Activated T-cell treated with anti-CD3 and anti-CD28 coated beads, Interleukin-2, amount 50 U/mL, for 4 hours (primary cell): Measurements from ENCODE around the gene NCKAP5. TPM values are rescaled to one million over a fixed set of nuclear protein-coding genes. Genes with fewer than 3 reads are reported as not detected.

Experiments used
- ATAC-seq, 2 donors: fragments of 200-7000 bp; cut with Tn5 transposase; one replicate each; pipeline ENCODE4 v1.10.0; 2021
- DNase-seq: peaks from one replicate; pipeline ENCODE4 v3.0.0-alpha.2; 2020
- H3K27me3 Mint-ChIP-seq: one replicate; pipeline ENCODE4 v1.8.0; 2021; ENCODE audit warnings: low read depth, mixed read lengths
- H3K36me3 Mint-ChIP-seq: one replicate; pipeline ENCODE4 v1.8.0; 2022; ENCODE audit warnings: mixed read lengths; ENCODE audit not compliant: insufficient read depth
- H3K4me1 Mint-ChIP-seq: one replicate; pipeline ENCODE4 v1.8.0; 2021; ENCODE audit warnings: low read depth, mixed read lengths
- H3K4me3 Mint-ChIP-seq: one replicate; pipeline ENCODE4 v1.8.0; 2021; ENCODE audit warnings: mild to moderate bottlenecking, moderate library complexity, mixed read lengths
- H3K9me3 Mint-ChIP-seq: one replicate; pipeline ENCODE4 v1.8.0; 2021; ENCODE audit warnings: mixed read lengths
- total RNA-seq, 3 donors: library from RNA; stranded (reverse); gene quantifications; one replicate each; pipeline ENCODE4 v1.2.1, GENCODE V29; 2021

NCKAP5 gene
- total RNA-seq, 3 donors from 2014 or later: 0.03 TPM; not detected in 2

- no peak for ATAC-seq
- peaks cover 3% of the 10 kb centered on the region for H3K27me3 Mint-ChIP-seq
- no peaks in the 10 kb centered on the region for H3K4me1 Mint-ChIP-seq
- no peaks in the 10 kb centered on the region for H3K9me3 Mint-ChIP-seq
- no peak overlapping the region for H3K4me3 Mint-ChIP-seq
- DNase-seq: no peak
- no peaks in the 10 kb centered on the region for H3K36me3 Mint-ChIP-seq
Observed at GRCh38 chr2:133561045-133561852, 7.0 kb downstream of the NCKAP5 start.

- Mint-ChIP-seq H3K4me3 (no peak overlapping the region), H3K4me1 (no peaks in the 10 kb centered on the region), H3K9me3 (no peaks in the 10 kb centered on the region), H3K36me3 (no peaks in the 10 kb centered on the region), H3K27me3 (no peaks in the 10 kb centered on the region)
- DNase-seq (no peak), ATAC-seq (no peak)
Observed at GRCh38 chr2:133557614-133558013, 10.6 kb downstream of the NCKAP5 start.

GRCh38 chr2:133553838-133554408, 14.3 kb downstream of the NCKAP5 start:
- Mint-ChIP-seq H3K27me3 (no peaks in the 10 kb centered on the region), H3K4me1 (no peaks in the 10 kb centered on the region), H3K9me3 (no peaks in the 10 kb centered on the region), H3K4me3 (no peak overlapping the region), H3K36me3 (no peaks in the 10 kb centered on the region)
- DNase-seq (no peak), ATAC-seq (no peak)

- no peak for DNase-seq
- ATAC-seq: no peak
- Mint-ChIP-seq H3K4me1 (no peaks in the 10 kb centered on the region), H3K27me3 (no peaks in the 10 kb centered on the region), H3K36me3 (no peaks in the 10 kb centered on the region), H3K4me3 (no peak overlapping the region), H3K9me3 (no peaks in the 10 kb centered on the region)
Observed at GRCh38 chr2:133553251-133553650, 15.0 kb downstream of the NCKAP5 start.

GRCh38 chr2:133552821-133553220, 15.4 kb downstream of the NCKAP5 start:
- Mint-ChIP-seq H3K27me3 (no peaks in the 10 kb centered on the region), H3K36me3 (no peaks in the 10 kb centered on the region), H3K9me3 (no peaks in the 10 kb centered on the region), H3K4me1 (no peaks in the 10 kb centered on the region), H3K4me3 (no peak overlapping the region)
- DNase-seq: no peak
- no peak for ATAC-seq

GRCh38 chr2:133541797-133542196, 26.5 kb downstream of the NCKAP5 start:
- peaks cover 5% of the 10 kb centered on the region for H3K9me3 Mint-ChIP-seq
- H3K27me3 Mint-ChIP-seq: peaks cover 3% of the 10 kb centered on the region
- H3K4me3 Mint-ChIP-seq: no peak overlapping the region
- DNase-seq (no peak), ATAC-seq (no peak)
- no peaks in the 10 kb centered on the region for H3K36me3 Mint-ChIP-seq
- no peaks in the 10 kb centered on the region for H3K4me1 Mint-ChIP-seq

- H3K9me3 Mint-ChIP-seq: peaks cover 5% of the 10 kb centered on the region
- H3K4me1 Mint-ChIP-seq: no peaks in the 10 kb centered on the region
- ATAC-seq: no peak
- no peak for DNase-seq
- no peaks in the 10 kb centered on the region for H3K36me3 Mint-ChIP-seq
- H3K4me3 Mint-ChIP-seq: no peak overlapping the region
- H3K27me3 Mint-ChIP-seq: no peaks in the 10 kb centered on the region
Observed at GRCh38 chr2:133541376-133541775, 26.9 kb downstream of the NCKAP5 start.

GRCh38 chr2:133532919-133533318, 35.3 kb downstream of the NCKAP5 start:
- no peak for DNase-seq
- no peak for ATAC-seq
- no peaks in the 10 kb centered on the region for H3K9me3 Mint-ChIP-seq
- H3K36me3 Mint-ChIP-seq: no peaks in the 10 kb centered on the region
- no peaks in the 10 kb centered on the region for H3K4me1 Mint-ChIP-seq
- no peak overlapping the region for H3K4me3 Mint-ChIP-seq
- peaks cover 2% of the 10 kb centered on the region for H3K27me3 Mint-ChIP-seq

- H3K36me3 Mint-ChIP-seq: no peaks in the 10 kb centered on the region
- ATAC-seq (no peak), DNase-seq (no peak)
- no peaks in the 10 kb centered on the region for H3K4me1 Mint-ChIP-seq
- H3K27me3 Mint-ChIP-seq: peaks cover 2% of the 10 kb centered on the region
- H3K9me3 Mint-ChIP-seq: no peaks in the 10 kb centered on the region
- H3K4me3 Mint-ChIP-seq: no peak overlapping the region
Observed at GRCh38 chr2:133531382-133531781, 36.9 kb downstream of the NCKAP5 start.

- no peaks in the 10 kb centered on the region for H3K4me1 Mint-ChIP-seq
- no peaks in the 10 kb centered on the region for H3K36me3 Mint-ChIP-seq
- ATAC-seq (no peak), DNase-seq (no peak)
- H3K27me3 Mint-ChIP-seq: peaks cover 2% of the 10 kb centered on the region
- no peaks in the 10 kb centered on the region for H3K9me3 Mint-ChIP-seq
- H3K4me3 Mint-ChIP-seq: no peak overlapping the region
Observed at GRCh38 chr2:133530645-133531044, 37.6 kb downstream of the NCKAP5 start.

- no peak for ATAC-seq
- H3K36me3 Mint-ChIP-seq: no peaks in the 10 kb centered on the region
- no peak overlapping the region for H3K4me3 Mint-ChIP-seq
- H3K4me1 Mint-ChIP-seq: no peaks in the 10 kb centered on the region
- peaks cover 2% of the 10 kb centered on the region for H3K27me3 Mint-ChIP-seq
- H3K9me3 Mint-ChIP-seq: no peaks in the 10 kb centered on the region
- DNase-seq: no peak
Observed at GRCh38 chr2:133526530-133527300, 41.5 kb downstream of the NCKAP5 start.

- ATAC-seq (no peak), DNase-seq (no peak)
- no peaks in the 10 kb centered on the region for H3K9me3 Mint-ChIP-seq
- no peak overlapping the region for H3K4me3 Mint-ChIP-seq
- no peaks in the 10 kb centered on the region for H3K36me3 Mint-ChIP-seq
- H3K27me3 Mint-ChIP-seq: peaks cover under 1% of the 10 kb centered on the region
- H3K4me1 Mint-ChIP-seq: no peaks in the 10 kb centered on the region
Observed at GRCh38 chr2:133525613-133526529, 42.4 kb downstream of the NCKAP5 start.

GRCh38 chr2:133525090-133525489, 43.2 kb downstream of the NCKAP5 start:
- DNase-seq (no peak), ATAC-seq (no peak)
- no peaks in the 10 kb centered on the region for H3K27me3 Mint-ChIP-seq
- H3K4me1 Mint-ChIP-seq: no peaks in the 10 kb centered on the region
- no peaks in the 10 kb centered on the region for H3K9me3 Mint-ChIP-seq
- no peak overlapping the region for H3K4me3 Mint-ChIP-seq
- no peaks in the 10 kb centered on the region for H3K36me3 Mint-ChIP-seq

- DNase-seq: no peak
- H3K27me3 Mint-ChIP-seq: no peaks in the 10 kb centered on the region
- H3K4me3 Mint-ChIP-seq: no peak overlapping the region
- no peak for ATAC-seq
- H3K4me1 Mint-ChIP-seq: no peaks in the 10 kb centered on the region
- H3K9me3 Mint-ChIP-seq: no peaks in the 10 kb centered on the region
- H3K36me3 Mint-ChIP-seq: no peaks in the 10 kb centered on the region
Observed at GRCh38 chr2:133523406-133523805, 44.9 kb downstream of the NCKAP5 start.
